Astrocyte (in vitro differentiated cells and primary cell): Measurements from ENCODE around the gene PRKCE. TPM values are rescaled to one million over a fixed set of nuclear protein-coding genes. Genes with fewer than 3 reads are reported as not detected.

Experiments used
- DNase-seq: peaks from one replicate; pipeline ENCODE4 v3.0.0-alpha.2; 2010; ENCODE audit warnings: low read depth
- FAIRE-seq: peaks from 2 replicates; lab custom pipeline; 2011; peaks lifted over from hg19 to GRCh38; lab: Jason Lieb, UNC
- H2AFZ ChIP-seq: 2 replicates; pipeline ENCODE4 v1.6.0; 2012; ENCODE audit warnings: low read depth, low read length, inconsistent platforms
- H3K27ac ChIP-seq: 2 replicates; pipeline ENCODE4 v1.5.1; 2011; ENCODE audit warnings: low read depth, low read length, inconsistent platforms
- H3K27me3 ChIP-seq: 2 replicates; pipeline ENCODE4 v1.6.0; 2011; ENCODE audit warnings: low read length, inconsistent platforms; ENCODE audit not compliant: insufficient read depth
- H3K36me3 ChIP-seq: 2 replicates; pipeline ENCODE4 v1.5.1; 2011; ENCODE audit warnings: low read length, inconsistent platforms; ENCODE audit not compliant: insufficient read depth
- H3K4me1 ChIP-seq: 2 replicates; pipeline ENCODE4 v1.5.1; 2011; ENCODE audit warnings: low read length, inconsistent platforms; ENCODE audit not compliant: insufficient read depth
- H3K4me2 ChIP-seq: 2 replicates; pipeline ENCODE4 v1.6.0; 2012; ENCODE audit warnings: low read length, inconsistent platforms
- H3K4me3 ChIP-seq: 2 replicates; pipeline ENCODE4 v1.5.1; 2011; ENCODE audit warnings: low read depth, mild to moderate bottlenecking, low read length, inconsistent platforms; ENCODE audit not compliant: insufficient read depth
- H3K79me2 ChIP-seq: 2 replicates; pipeline ENCODE4 v1.6.0; 2012; ENCODE audit warnings: mild to moderate bottlenecking, low read length, inconsistent platforms; ENCODE audit not compliant: insufficient read depth
- H3K9ac ChIP-seq: 2 replicates; pipeline ENCODE4 v1.6.0; 2012; ENCODE audit warnings: mild to moderate bottlenecking, low read length, inconsistent platforms
- H3K9me3 ChIP-seq: 2 replicates; pipeline ENCODE4 v1.5.1; 2012; ENCODE audit warnings: low read depth, mild to moderate bottlenecking, low read length, inconsistent platforms; ENCODE audit not compliant: insufficient read depth
- H4K20me1 ChIP-seq: 2 replicates; pipeline ENCODE4 v1.6.0; 2012; ENCODE audit warnings: low read length, inconsistent platforms; ENCODE audit not compliant: insufficient read depth
- H3K27ac Mint-ChIP-seq: one replicate; pipeline ENCODE4 v1.8.0; 2021; ENCODE audit warnings: mild to moderate bottlenecking, mixed read lengths; ENCODE audit not compliant: unreplicated experiment
- H3K27me3 Mint-ChIP-seq: one replicate; pipeline ENCODE4 v1.8.0; 2021; ENCODE audit warnings: low read depth, mixed read lengths; ENCODE audit not compliant: unreplicated experiment
- H3K36me3 Mint-ChIP-seq: one replicate; pipeline ENCODE4 v1.8.0; 2021; ENCODE audit warnings: low read depth, mixed read lengths; ENCODE audit not compliant: unreplicated experiment
- H3K4me1 Mint-ChIP-seq: one replicate; pipeline ENCODE4 v1.8.0; 2021; ENCODE audit warnings: low read depth, mixed read lengths; ENCODE audit not compliant: unreplicated experiment
- H3K4me3 Mint-ChIP-seq: one replicate; pipeline ENCODE4 v1.8.0; 2021; ENCODE audit warnings: mild to moderate bottlenecking, moderate library complexity, mixed read lengths; ENCODE audit not compliant: unreplicated experiment
- H3K9me3 Mint-ChIP-seq: one replicate; pipeline ENCODE4 v1.8.0; 2021; ENCODE audit warnings: mild to moderate bottlenecking, mixed read lengths; ENCODE audit not compliant: unreplicated experiment
- EZH2 ChIP-seq: IDR thresholded peaks from 2 replicates; pipeline ENCODE4 v1.6.1; 2012; ENCODE audit warnings: mild to moderate bottlenecking, low read length, inconsistent platforms; ENCODE audit not compliant: insufficient read depth
- total RNA-seq: library from RNA; stranded (reverse); gene quantifications from 2 replicates; pipeline ENCODE4 v1.2.1, GENCODE V29; 2021
- TF ChIP-seq, protein P1 (sequence below): IDR thresholded peaks from 2 replicates; pipeline ENCODE4 v1.5.1; 2011; ENCODE audit warnings: low read depth, mild to moderate bottlenecking, inconsistent platforms, low read length, moderate library complexity; ENCODE audit not compliant: insufficient read depth

Gene PRKCE
- total RNA-seq, 1 donor from 2014 or later, result 12.8 TPM

DNA sequence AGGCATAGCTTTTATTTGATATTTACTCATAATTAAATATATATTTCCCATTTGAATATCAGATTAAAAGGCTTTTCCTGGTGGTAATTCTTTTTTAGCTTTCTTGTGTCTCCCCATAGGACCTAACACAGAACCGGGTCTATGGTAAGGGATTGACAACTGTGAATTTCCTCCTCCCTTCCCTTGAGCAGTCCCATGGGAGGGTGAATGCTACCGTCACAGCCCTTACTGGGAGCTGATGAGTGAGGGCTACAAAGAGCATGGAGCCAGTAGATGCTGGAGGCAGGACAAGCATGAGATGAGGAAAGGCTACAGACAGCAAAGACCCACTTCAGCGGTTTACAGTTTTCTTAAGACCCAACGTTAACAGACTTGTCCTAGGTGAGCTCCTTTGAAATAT lies 475.1 kb downstream of the PRKCE start:
- Mint-ChIP-seq H3K4me3 (no peak overlapping the region), H3K4me1 (no peaks in the 10 kb centered on the region), H3K27ac (no peak overlapping the region), H3K36me3 (no peaks in the 10 kb centered on the region), H3K27me3 (peaks cover 5% of the 10 kb centered on the region), H3K9me3 (peaks cover 2% of the 10 kb centered on the region)
- FAIRE-seq (no peak), DNase-seq (no peak)
- Histone ChIP-seq H3K4me2 (no peak overlapping the region), H3K27me3 (no peaks in the 10 kb centered on the region), H3K79me2 (no peaks in the 10 kb centered on the region), H3K4me1 (no peaks in the 10 kb centered on the region), H3K36me3 (no peaks in the 10 kb centered on the region), H3K4me3 (no peak overlapping the region), H3K9ac (no peak overlapping the region), H2AFZ (no peak overlapping the region), H4K20me1 (no peaks in the 10 kb centered on the region), H3K9me3 (no peaks in the 10 kb centered on the region), H3K27ac (no peak overlapping the region)
- no peak for TF ChIP-seq EZH2
- TF ChIP-seq, protein P1, sequence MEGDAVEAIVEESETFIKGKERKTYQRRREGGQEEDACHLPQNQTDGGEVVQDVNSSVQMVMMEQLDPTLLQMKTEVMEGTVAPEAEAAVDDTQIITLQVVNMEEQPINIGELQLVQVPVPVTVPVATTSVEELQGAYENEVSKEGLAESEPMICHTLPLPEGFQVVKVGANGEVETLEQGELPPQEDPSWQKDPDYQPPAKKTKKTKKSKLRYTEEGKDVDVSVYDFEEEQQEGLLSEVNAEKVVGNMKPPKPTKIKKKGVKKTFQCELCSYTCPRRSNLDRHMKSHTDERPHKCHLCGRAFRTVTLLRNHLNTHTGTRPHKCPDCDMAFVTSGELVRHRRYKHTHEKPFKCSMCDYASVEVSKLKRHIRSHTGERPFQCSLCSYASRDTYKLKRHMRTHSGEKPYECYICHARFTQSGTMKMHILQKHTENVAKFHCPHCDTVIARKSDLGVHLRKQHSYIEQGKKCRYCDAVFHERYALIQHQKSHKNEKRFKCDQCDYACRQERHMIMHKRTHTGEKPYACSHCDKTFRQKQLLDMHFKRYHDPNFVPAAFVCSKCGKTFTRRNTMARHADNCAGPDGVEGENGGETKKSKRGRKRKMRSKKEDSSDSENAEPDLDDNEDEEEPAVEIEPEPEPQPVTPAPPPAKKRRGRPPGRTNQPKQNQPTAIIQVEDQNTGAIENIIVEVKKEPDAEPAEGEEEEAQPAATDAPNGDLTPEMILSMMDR, result no peak

GRCh38 chr2:46127176-46127575 lies 475.7 kb downstream of the PRKCE start:
- Mint-ChIP-seq H3K4me1 (no peaks in the 10 kb centered on the region), H3K9me3 (peaks cover 2% of the 10 kb centered on the region), H3K27ac (no peak overlapping the region), H3K36me3 (peaks cover 2% of the 10 kb centered on the region), H3K4me3 (no peak overlapping the region), H3K27me3 (peaks cover 5% of the 10 kb centered on the region)
- DNase-seq (no peak), FAIRE-seq (no peak)
- H3K4me2 ChIP-seq, result no peak overlapping the region
- no peaks in the 10 kb centered on the region for H3K36me3 ChIP-seq
- TF ChIP-seq EZH2, result no peak
- TF ChIP-seq, protein P1, result no peak
- no peak overlapping the region for H3K27ac ChIP-seq
- H3K27me3 ChIP-seq, result no peaks in the 10 kb centered on the region
- no peaks in the 10 kb centered on the region for H3K79me2 ChIP-seq
- H3K4me1 ChIP-seq, result no peaks in the 10 kb centered on the region
- H2AFZ ChIP-seq, result no peak overlapping the region
- H4K20me1 ChIP-seq, result no peaks in the 10 kb centered on the region
- no peak overlapping the region for H3K4me3 ChIP-seq
- no peaks in the 10 kb centered on the region for H3K9me3 ChIP-seq
- H3K9ac ChIP-seq, result no peak overlapping the region

DNA sequence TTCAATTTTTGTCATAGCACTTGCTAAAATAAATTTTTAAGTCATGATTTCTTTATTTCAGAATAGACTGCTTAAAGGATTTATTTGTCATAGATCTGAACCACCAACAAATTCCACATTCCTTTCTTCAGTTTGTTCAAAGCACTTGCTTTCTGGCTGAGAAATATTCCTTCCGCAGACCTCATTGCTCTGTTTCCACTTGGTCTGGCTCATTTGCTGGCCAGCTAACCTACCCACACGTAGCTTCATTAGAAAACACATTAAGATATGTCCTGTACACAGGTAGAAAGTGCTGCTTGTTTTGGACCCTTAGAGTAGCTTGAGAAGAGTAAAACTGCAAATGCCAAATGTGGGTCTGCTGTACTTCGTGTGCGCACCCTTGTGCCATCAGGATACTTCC lies 479.0 kb downstream of the PRKCE start:
- no peaks in the 10 kb centered on the region for H3K27me3 ChIP-seq
- H3K9ac ChIP-seq, result no peak overlapping the region
- Mint-ChIP-seq H3K9me3 (peaks cover 7% of the 10 kb centered on the region), H3K4me1 (peaks cover 9% of the 10 kb centered on the region), H3K27ac (no peak overlapping the region), H3K4me3 (no peak overlapping the region), H3K36me3 (peaks cover 10% of the 10 kb centered on the region), H3K27me3 (peaks cover 6% of the 10 kb centered on the region)
- no peak overlapping the region for H3K27ac ChIP-seq
- no peaks in the 10 kb centered on the region for H3K79me2 ChIP-seq
- H2AFZ ChIP-seq, result no peak overlapping the region
- H4K20me1 ChIP-seq, result no peaks in the 10 kb centered on the region
- FAIRE-seq (no peak), DNase-seq (no peak)
- H3K4me3 ChIP-seq, result no peak overlapping the region
- no peak overlapping the region for H3K4me2 ChIP-seq
- H3K9me3 ChIP-seq, result no peaks in the 10 kb centered on the region
- TF ChIP-seq, protein P1, result no peak
- TF ChIP-seq EZH2, result no peak
- H3K36me3 ChIP-seq, result no peaks in the 10 kb centered on the region
- peaks cover 14% of the 10 kb centered on the region for H3K4me1 ChIP-seq
